GM08714 (cell line): ENCODE data around the gene TRAK1.

Source experiments
- H3K4me3 ChIP-seq: fragments of 200-500 bp; sonication (Bioruptor generic); 2 replicates; pipeline ENCODE4 v1.5.1; 2014; ENCODE audit warnings: mild to moderate bottlenecking, low read length, inconsistent platforms
- ZNF274 ChIP-seq: IDR thresholded peaks from 2 replicates; pipeline ENCODE4 v1.6.1; 2012; ENCODE audit warnings: mild to moderate bottlenecking, low read depth, low read length

TRAK1 gene

GRCh38 chr3:42140665-42141203 is 49.6 kb downstream of the TRAK1 start:
- no peak for TF ChIP-seq ZNF274
- no peak overlapping the region for H3K4me3 ChIP-seq

DNA sequence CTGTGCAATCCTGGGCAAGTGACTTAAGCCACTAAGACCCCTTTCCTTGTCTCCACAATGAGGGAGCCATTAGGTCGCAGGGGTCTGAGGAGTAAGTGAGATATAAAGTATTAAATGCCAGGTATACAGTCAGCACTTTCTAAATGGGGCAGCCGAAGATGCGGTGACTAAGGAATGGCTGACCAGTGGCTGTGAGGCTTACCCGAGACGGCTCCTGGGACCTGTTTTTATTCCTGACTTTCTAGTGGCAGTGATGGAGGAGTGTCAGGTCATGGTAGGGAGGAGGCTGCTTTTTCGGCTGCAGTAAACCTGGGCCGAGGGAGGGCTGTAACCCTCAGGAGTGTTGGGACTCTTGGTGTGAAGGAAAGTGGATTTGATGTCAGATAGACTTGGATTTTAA is 52.3 kb downstream of the TRAK1 start:
- TF ChIP-seq ZNF274 = no peak
- H3K4me3 ChIP-seq = no peak overlapping the region

DNA sequence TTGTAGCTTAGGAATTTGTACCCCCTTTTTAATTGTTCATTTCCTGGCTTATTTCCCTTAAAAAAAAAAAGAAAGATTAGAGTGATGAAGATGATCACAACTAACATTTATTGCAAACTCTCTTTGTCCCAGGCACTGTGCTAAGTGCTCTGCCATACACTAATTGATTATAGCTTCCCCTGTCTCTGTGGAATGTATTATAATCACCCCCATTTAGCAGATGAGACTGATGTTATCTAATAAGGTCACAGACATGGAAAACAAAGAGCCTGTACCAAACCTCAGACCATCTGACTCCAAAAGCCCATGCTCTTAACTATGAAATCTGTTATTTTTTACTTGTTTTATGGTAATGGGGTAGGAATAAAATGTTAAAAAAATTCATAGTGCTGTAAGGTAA is 53.1 kb downstream of the TRAK1 start:
- TF ChIP-seq ZNF274 = no peak
- no peak overlapping the region for H3K4me3 ChIP-seq

- H3K4me3 ChIP-seq = no peak overlapping the region
- TF ChIP-seq ZNF274 = no peak
Observed at GRCh38 chr3:42148086-42148848, 57.1 kb downstream of the TRAK1 start.

DNA sequence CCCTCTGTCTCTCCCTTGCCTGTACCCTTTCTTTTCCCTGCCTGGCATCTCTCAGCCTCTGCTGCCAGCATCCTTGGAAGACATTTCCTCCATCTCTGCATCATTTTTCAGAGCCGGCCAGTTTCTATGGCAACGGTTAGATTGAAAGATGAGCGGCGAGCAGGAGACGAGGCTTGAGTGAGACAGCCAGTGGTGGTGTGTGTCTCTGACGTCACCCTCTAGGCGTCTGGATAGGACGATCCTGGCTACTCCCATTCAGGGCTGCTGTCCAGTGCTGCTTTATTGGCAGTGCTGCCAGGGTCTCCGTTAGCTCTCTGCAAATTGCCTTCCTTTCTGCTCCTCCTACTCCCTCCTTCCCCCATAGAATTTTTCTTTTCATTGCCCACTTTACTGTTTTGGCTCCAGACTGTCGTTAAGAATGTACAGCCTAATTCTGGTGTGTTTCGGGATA is 57.9 kb downstream of the TRAK1 start:
- no peak overlapping the region for H3K4me3 ChIP-seq
- no peak for TF ChIP-seq ZNF274

GRCh38 chr3:42149532-42149931 is 58.4 kb downstream of the TRAK1 start:
- TF ChIP-seq ZNF274 = no peak
- H3K4me3 ChIP-seq = no peak overlapping the region

DNA sequence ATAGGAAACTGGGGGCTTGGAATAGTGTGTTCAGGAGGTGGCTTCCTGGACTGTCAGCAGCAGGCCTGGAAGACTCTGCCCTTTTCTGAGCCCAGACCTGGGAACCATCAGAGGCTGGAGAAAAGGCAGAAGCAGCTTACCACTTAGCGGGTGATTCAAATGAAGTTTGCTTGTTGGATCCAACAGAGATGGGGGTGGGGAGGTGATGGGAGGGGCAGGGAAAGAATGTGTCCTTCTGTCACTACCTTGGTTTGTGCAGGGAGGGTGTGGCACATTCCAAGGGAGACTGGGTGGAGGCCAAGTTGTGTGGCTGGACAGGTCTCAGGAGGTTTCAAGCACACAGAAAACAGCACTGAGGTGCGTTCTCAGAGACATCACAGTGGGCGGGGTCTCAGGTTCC is 58.8 kb downstream of the TRAK1 start:
- H3K4me3 ChIP-seq = no peak overlapping the region
- no peak for TF ChIP-seq ZNF274

GRCh38 chr3:42151596-42152168 is 60.5 kb downstream of the TRAK1 start:
- H3K4me3 ChIP-seq = no peak overlapping the region
- no peak for TF ChIP-seq ZNF274

- no peak overlapping the region for H3K4me3 ChIP-seq
- no peak for TF ChIP-seq ZNF274
Observed at GRCh38 chr3:42152193-42152592, 61.0 kb downstream of the TRAK1 start.

GRCh38 chr3:42153039-42153438 is 61.9 kb downstream of the TRAK1 start:
- H3K4me3 ChIP-seq = no peak overlapping the region
- TF ChIP-seq ZNF274 = no peak

GRCh38 chr3:42157540-42158538 is 66.7 kb downstream of the TRAK1 start:
- no peak for TF ChIP-seq ZNF274
- H3K4me3 ChIP-seq = no peak overlapping the region

DNA sequence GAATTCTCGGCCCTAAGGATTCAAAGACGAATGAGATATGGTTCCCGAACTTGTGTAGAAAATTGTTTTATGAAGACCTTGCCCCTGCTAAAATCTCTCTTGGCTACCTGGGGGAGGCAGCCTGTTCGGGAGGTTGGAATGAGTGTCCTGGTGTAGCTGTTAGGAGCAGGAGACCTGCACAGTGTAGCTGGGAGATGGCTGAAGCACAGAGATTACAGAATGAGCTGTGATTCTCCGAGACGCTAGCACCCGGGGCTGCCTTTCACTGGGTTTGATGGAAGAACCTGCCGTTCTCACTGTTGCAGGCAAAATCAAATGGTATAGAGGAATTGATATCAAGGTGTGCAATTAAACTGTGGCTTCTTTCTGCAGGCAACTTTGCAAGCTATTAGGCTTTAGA is 68.0 kb downstream of the TRAK1 start:
- H3K4me3 ChIP-seq = no peak overlapping the region
- no peak for TF ChIP-seq ZNF274

DNA sequence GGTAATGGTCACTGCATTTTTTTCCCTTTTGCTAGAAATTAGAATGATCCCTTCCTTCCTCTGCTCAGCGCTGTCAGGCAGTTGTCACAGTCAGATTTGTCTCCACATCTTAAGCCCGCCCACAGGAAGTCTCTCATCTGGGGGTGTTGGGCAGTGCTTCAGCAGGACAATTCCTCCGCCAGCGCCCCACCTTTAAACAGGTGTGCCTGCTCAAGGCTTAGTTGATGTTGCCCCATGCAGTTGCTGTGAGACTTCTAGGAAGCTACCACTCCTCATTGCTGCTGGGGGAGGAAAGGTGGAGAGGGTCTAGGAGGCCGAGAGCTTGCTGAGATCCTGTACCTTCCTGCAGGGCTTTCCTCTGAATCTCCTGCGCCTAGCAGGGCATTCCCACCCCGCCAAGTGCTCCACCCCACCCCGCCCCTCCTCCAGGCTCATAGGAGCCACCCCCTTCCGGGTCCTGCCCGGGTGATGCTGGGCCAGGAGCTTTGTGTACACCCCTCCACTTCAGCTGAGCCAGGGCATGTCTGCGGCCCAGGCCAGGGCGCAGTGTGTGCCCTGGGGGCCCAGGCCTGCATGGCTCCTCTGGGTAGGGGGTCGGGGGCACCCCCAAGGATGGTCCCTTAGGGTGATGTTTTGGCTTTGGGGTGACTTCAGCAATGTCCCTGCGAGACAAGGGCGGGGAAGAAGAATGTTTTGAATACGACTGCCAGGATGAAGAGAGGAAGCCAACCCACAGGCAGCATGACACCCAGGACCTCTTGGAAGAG is 68.7 kb downstream of the TRAK1 start:
- H3K4me3 ChIP-seq = no peak overlapping the region; the same call in 1 of the 2 replicates
- no peak for TF ChIP-seq ZNF274
